Panc1 (cell line): ENCODE data around the gene ARPP21. TPM values are rescaled to one million over a fixed set of nuclear protein-coding genes. Genes with fewer than 3 reads are reported as not detected.

Source experiments
- ATAC-seq: fragments of 200-7000 bp; cut with Tn5 transposase; 2 replicates; pipeline ENCODE4 v1.9.1; 2020; ENCODE audit warnings: mild to moderate bottlenecking, moderate library complexity
- BruUV-seq: library from RNA; stranded (reverse); fragments of 400-500 nt; replicated peaks from 2 replicates; lab custom pipeline; 2021; lab: Mats Ljungman, UMichigan
- CTCF ChIA-PET: fragments of 300-600 bp; sonication (Branson Sonifier 250); formaldehyde crosslinking; loops from one replicate; lab custom pipeline; 2022; ENCODE audit warnings: antibody characterized with exemption; lab: Charles Lee
- POLR2A ChIA-PET: fragments of 300-600 bp; sonication (Branson Sonifier 250); formaldehyde crosslinking; loops from one replicate; lab custom pipeline; 2022; ENCODE audit warnings: antibody characterized with exemption; lab: Charles Lee
- DNase-seq: peaks from one replicate; pipeline ENCODE4 v3.0.0-alpha.2; 2010; ENCODE audit warnings: low read depth, low spot score
- H3K27ac ChIP-seq: 2 replicates; pipeline ENCODE4 v1.5.1; 2011; ENCODE audit warnings: mild to moderate bottlenecking, low read length, inconsistent platforms
- H3K27me3 ChIP-seq: fragments of 200-500 bp; sonication (Bioruptor generic); 2 replicates; pipeline ENCODE4 v1.6.0; 2014; ENCODE audit warnings: low read length, inconsistent platforms; ENCODE audit not compliant: control insufficient read depth, insufficient read depth
- H3K36me3 ChIP-seq: fragments of 200-500 bp; sonication (Bioruptor generic); 2 replicates; pipeline ENCODE4 v1.5.1; 2014; ENCODE audit warnings: inconsistent platforms, mild to moderate bottlenecking, low read length, moderate library complexity; ENCODE audit not compliant: control insufficient read depth, insufficient read depth
- H3K4me1 ChIP-seq: 2 replicates; pipeline ENCODE4 v1.5.1; 2011; ENCODE audit warnings: inconsistent platforms, mild to moderate bottlenecking, low read length, moderate library complexity; ENCODE audit not compliant: control insufficient read depth, insufficient read depth
- H3K4me3 ChIP-seq, 2 experiments: 2 replicates each; pipeline ENCODE4 v1.5.1; 2011 to 2012; ENCODE audit warnings: low read depth in 2 of 2, low read length in 2 of 2, mild to moderate bottlenecking in 2 of 2, inconsistent platforms in 1 of 2, moderate library complexity in 1 of 2
- H3K9me3 ChIP-seq: fragments of 200-500 bp; sonication (Bioruptor generic); 2 replicates; pipeline ENCODE4 v1.5.1; 2014; ENCODE audit warnings: low read depth, mild to moderate bottlenecking, inconsistent platforms, low read length, moderate library complexity; ENCODE audit not compliant: control insufficient read depth, insufficient read depth
- POLR2AphosphoS5 ChIP-seq: IDR thresholded peaks from 2 replicates; pipeline ENCODE4 v1.6.1; 2012; ENCODE audit warnings: mild to moderate bottlenecking, low read depth, low read length, moderate library complexity
- SIN3A ChIP-seq: IDR thresholded peaks from 2 replicates; pipeline ENCODE4 v1.6.1; 2012; ENCODE audit warnings: low read depth, mild to moderate bottlenecking, low read length, moderate library complexity, borderline replicate concordance; ENCODE audit not compliant: insufficient read depth
- TCF7L2 ChIP-seq: IDR thresholded peaks from 2 replicates; pipeline ENCODE4 v1.6.1; 2011; ENCODE audit warnings: mild to moderate bottlenecking, low read depth, low read length, inconsistent platforms
- in situ Hi-C: cut with HindIII; loops from 2 replicates; pipeline ENCODE4 v1.10.0; 2016; ENCODE audit warnings: low sequenced_read_pairs, low pct_unique_long_range_greater_than_20kb
- intact Hi-C: fragments of 100-400 bp; cut with micrococcal nuclease; formaldehyde crosslinking; loops from one replicate; pipeline ENCODE4 v1.10.0; 2022; ENCODE audit not compliant: unreplicated experiment
- total RNA-seq: library from RNA; stranded (reverse); gene quantifications from one replicate; pipeline ENCODE4 v1.2.1, GENCODE V29; 2021; ENCODE audit not compliant: unreplicated experiment
- TF ChIP-seq, protein P1 (sequence below), 2 experiments: IDR thresholded peaks; 2 replicates each; pipeline ENCODE4 v1.6.1; 2011 to 2012; ENCODE audit warnings: low read depth in 2 of 2, control low read depth in 1 of 2, low read length in 1 of 2, mild to moderate bottlenecking in 1 of 2, moderate library complexity in 1 of 2; ENCODE audit not compliant: insufficient read depth in 1 of 2
- TF ChIP-seq, protein P2 (sequence below): fragments of 450-650 bp; IDR thresholded peaks from 2 replicates; pipeline ENCODE4 v1.5.1; 2017; ENCODE audit warnings: mild to moderate bottlenecking

The ARPP21 gene
- total RNA-seq, 1 experiment from 2014 or later: not detected

DNA sequence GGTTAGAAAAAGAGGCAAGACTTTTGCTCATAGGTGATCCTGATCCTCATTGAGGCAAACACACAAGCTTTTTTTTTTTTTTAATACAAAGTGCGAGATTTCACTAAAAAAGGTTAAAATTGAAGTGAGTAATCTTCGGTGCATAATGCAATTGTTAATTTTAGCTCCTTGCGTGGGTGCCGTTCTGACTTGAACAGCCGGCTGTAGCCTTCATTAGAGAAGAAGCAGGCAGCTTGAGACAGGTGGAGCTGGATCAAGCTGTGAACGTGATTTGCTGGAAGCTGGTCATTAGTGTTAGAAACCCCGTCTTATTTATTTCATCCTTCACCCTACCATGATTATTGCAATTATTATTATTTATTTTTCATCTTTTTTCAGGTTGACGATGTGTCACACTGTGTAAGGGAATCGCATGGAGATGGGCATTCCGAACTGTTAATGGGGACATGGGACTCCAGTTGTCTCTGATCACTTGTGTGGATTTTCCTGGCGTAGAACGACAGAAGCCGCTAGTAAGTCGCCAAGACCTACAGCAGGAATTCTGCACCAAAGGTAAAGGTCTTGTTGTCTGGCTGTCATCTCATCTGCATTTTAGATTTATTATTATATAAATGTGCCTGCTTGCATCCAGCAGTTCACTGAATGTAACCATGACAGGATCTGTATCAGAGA, 40.2 kb downstream of the ARPP21 start:
- no TSS peak for BruUV-seq
- ATAC-seq: no peak
- DNase-seq: no peak
- POLR2A ChIA-PET: no interaction called here
- in situ Hi-C loops (no loop called here), intact Hi-C loops (no loop called here)
- TF ChIP-seq, protein P1, sequence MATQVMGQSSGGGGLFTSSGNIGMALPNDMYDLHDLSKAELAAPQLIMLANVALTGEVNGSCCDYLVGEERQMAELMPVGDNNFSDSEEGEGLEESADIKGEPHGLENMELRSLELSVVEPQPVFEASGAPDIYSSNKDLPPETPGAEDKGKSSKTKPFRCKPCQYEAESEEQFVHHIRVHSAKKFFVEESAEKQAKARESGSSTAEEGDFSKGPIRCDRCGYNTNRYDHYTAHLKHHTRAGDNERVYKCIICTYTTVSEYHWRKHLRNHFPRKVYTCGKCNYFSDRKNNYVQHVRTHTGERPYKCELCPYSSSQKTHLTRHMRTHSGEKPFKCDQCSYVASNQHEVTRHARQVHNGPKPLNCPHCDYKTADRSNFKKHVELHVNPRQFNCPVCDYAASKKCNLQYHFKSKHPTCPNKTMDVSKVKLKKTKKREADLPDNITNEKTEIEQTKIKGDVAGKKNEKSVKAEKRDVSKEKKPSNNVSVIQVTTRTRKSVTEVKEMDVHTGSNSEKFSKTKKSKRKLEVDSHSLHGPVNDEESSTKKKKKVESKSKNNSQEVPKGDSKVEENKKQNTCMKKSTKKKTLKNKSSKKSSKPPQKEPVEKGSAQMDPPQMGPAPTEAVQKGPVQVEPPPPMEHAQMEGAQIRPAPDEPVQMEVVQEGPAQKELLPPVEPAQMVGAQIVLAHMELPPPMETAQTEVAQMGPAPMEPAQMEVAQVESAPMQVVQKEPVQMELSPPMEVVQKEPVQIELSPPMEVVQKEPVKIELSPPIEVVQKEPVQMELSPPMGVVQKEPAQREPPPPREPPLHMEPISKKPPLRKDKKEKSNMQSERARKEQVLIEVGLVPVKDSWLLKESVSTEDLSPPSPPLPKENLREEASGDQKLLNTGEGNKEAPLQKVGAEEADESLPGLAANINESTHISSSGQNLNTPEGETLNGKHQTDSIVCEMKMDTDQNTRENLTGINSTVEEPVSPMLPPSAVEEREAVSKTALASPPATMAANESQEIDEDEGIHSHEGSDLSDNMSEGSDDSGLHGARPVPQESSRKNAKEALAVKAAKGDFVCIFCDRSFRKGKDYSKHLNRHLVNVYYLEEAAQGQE (IDR thresholded peaks at IDR 0.05; ENCODE audit: insufficient read depth in 1 of 2, low read depth in 2 of 2, low read length in 1 of 2): no peak
- TF ChIP-seq, protein P2, sequence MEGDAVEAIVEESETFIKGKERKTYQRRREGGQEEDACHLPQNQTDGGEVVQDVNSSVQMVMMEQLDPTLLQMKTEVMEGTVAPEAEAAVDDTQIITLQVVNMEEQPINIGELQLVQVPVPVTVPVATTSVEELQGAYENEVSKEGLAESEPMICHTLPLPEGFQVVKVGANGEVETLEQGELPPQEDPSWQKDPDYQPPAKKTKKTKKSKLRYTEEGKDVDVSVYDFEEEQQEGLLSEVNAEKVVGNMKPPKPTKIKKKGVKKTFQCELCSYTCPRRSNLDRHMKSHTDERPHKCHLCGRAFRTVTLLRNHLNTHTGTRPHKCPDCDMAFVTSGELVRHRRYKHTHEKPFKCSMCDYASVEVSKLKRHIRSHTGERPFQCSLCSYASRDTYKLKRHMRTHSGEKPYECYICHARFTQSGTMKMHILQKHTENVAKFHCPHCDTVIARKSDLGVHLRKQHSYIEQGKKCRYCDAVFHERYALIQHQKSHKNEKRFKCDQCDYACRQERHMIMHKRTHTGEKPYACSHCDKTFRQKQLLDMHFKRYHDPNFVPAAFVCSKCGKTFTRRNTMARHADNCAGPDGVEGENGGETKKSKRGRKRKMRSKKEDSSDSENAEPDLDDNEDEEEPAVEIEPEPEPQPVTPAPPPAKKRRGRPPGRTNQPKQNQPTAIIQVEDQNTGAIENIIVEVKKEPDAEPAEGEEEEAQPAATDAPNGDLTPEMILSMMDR: no peak
- TF ChIP-seq POLR2AphosphoS5 (no peak), SIN3A (no peak), TCF7L2 (no peak)
- Histone ChIP-seq H3K9me3 (no peaks in the 10 kb centered on the region), H3K4me1 (no peaks in the 10 kb centered on the region), H3K36me3 (no peaks in the 10 kb centered on the region), H3K27me3 (no peaks in the 10 kb centered on the region), H3K27ac (no peak overlapping the region), H3K4me3 (no peak overlapping the region)
- CTCF ChIA-PET: no interaction called here

DNA sequence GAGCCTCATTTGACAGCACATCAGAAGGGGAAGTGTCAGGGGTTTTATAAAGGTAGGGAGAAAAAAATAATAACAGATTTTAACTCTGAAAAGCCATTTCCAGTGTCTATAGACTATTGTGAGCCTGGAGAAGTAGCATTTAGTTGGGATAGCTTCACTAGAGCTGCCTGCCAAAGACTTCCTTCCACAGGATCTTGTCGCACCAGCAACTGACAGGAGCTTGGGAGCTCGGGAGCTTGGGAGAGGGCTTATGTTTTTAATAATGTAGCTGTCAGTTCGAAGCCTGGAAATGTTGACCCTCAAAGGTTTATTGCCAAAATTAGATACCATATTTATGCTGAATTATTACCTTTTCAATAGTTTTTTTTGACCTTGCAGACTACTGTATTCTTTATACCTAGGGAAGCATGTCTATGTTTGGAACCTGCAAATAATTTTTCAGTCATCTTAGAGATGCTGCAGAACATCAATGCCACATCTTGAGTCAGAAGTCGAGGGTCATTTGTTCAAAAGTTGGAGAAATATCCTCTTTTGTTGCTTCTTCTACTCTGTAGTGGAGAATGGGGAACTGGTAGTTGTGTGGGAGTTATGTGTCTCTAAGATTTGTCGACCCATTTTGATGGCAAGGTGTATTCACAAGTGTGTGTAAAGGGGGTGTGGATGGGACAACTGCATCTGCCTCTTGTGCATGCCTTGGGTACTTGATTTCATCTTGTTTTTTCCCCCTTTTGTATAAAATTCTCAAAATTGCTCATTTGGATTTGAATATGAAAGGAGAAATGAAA, 41.7 kb downstream of the ARPP21 start:
- DNase-seq: no peak
- Histone ChIP-seq H3K9me3 (no peaks in the 10 kb centered on the region), H3K27me3 (no peaks in the 10 kb centered on the region), H3K36me3 (no peaks in the 10 kb centered on the region), H3K4me3 (no peak overlapping the region), H3K27ac (no peak overlapping the region), H3K4me1 (no peaks in the 10 kb centered on the region)
- no TSS peak for BruUV-seq
- ChIA-PET POLR2A (no interaction called here), CTCF (no interaction called here)
- TF ChIP-seq TCF7L2 (no peak), POLR2AphosphoS5 (no peak), SIN3A (no peak)
- TF ChIP-seq, protein P1 (IDR thresholded peaks at IDR 0.05; ENCODE audit: insufficient read depth in 1 of 2, low read depth in 2 of 2, low read length in 1 of 2): no peak
- TF ChIP-seq, protein P2: no peak
- intact Hi-C loops (no loop called here), in situ Hi-C loops (no loop called here)
- ATAC-seq: no peak
